ENCODE measurements around the gene TRIM54.

DNA sequence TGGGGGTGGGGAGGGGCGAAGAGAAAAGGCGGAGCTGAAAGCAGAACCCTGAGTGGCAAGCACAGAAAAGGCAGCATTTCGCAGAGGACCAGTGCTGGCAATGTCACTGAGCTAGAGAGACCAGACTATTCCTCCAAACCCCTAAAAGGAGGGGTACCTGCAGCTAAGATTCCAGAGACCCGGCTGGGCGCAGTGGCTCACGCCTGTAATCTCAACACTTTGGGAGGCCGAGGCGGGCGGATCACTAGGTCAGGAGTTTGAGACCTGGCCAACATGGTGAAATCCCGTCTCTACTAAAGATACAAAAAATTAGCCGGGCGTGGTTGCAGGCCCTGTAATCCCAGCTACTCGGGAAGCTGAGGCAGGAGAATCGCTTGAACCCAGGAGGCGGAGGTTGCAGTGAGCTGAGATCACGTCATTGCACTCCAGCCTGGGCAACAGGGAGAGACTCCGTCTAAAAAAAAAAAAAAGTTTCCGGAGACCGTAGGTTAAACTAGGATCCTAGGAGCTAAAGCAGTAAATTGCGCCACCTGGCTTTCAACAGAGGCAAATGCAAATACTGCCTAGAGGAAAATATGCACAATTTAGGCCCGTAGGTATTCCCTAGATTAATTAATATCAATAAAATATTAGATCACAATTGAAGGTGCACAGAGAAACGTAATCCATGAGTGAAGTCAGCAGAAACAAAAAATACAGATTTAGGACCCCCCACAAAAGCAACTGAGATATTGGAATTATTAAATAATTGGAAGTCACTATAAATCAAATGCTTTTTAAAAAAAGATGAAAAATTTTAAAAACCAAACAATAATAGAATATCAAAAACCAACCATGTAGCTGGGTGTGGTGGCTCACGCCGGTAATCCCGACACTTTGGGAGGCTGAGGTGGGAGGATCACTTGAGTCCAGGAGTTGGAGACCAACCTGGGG is 21.1 kb downstream of the TRIM54 start:
- TF ChIP-seq POLR2A (IDR thresholded peaks at IDR 0.05) (no peak), CTCF (IDR thresholded peaks at IDR 0.05) (peak; percentile 73 to 87 (median 74))

Measured in tibial nerve (tissue), 3 donors.